ENCODE results near the gene GTF2F2. TPM values are rescaled to one million over a fixed set of nuclear protein-coding genes. Genes with fewer than 3 reads are reported as not detected.

Gene GTF2F2
- total and polyA plus RNA-seq, 9 of the 15 experiments (the other 6 are each of a cell fraction or from before 2014, with no cell fraction given), result 19.7 to 44.8 (median 32.4) TPM

- POLR2A ChIA-PET, result no interaction called here
- H3K27ac ChIP-seq (ENCODE audit: extremely low read depth, low read depth, low read length), result no peak overlapping the region
- no peaks in the 10 kb centered on the region for H4K20me1 ChIP-seq (replicated peaks; ENCODE audit: control insufficient read depth, insufficient read depth, low read length)
- peaks cover 0 to 10% of the 10 kb centered on the region in 2 experiments; a peak in 2 of 5 replicates for H3K4me1 ChIP-seq (replicated peaks in 1 of 2; ENCODE audit: control insufficient read depth in 2 of 2, insufficient read depth in 2 of 2, low read length in 2 of 2)
- no peak overlapping the region for H3K9ac ChIP-seq (ENCODE audit: insufficient read depth in 1 of 2, low read depth in 2 of 2, low read length in 2 of 2)
- WGBS (ENCODE audit: insufficient coverage, low coverage, missing lambda C conversion rate), result no CpG with 5 or more reads among the region's 10 CpGs
- no peaks in the 10 kb centered on the region for H3K9me3 ChIP-seq (replicated peaks; ENCODE audit: control insufficient read depth, insufficient read depth, low read depth, low read length)
- CTCF ChIA-PET (ENCODE audit: low intra/inter-chr PET ratio), result no interaction called here
- H2AFZ ChIP-seq (ENCODE audit: low read depth, low read length), result no peak overlapping the region
- no peak overlapping the region for H3K4me2 ChIP-seq (ENCODE audit: insufficient read depth, low read length)
- no peaks in the 10 kb centered on the region for H3K36me3 ChIP-seq (ENCODE audit: control insufficient read depth, insufficient read depth, low read length)
- in situ Hi-C loops (cut with MboI), result no loop called here
- no peaks in the 10 kb centered on the region for H3K27me3 ChIP-seq (ENCODE audit: control insufficient read depth in 2 of 2, insufficient read depth in 2 of 2, low read length in 2 of 2)
- no peak for DNase-seq (ENCODE audit: extremely low read depth in 1 of 4, low spot score in 3 of 4)
- H3K79me2 ChIP-seq (ENCODE audit: control insufficient read depth, insufficient read depth, low read length), result no peaks in the 10 kb centered on the region
- no peak overlapping the region for H3K4me3 ChIP-seq
- no peak for FAIRE-seq
- H3K9me1 ChIP-seq (ENCODE audit: control insufficient read depth, insufficient read depth, low read length), result no peaks in the 10 kb centered on the region
- intact Hi-C loops (cut with micrococcal nuclease), result no loop called here
- no peak for ATAC-seq
- BruUV-seq (replicated peaks), result no TSS peak
- TF ChIP-seq L3MBTL2 (IDR thresholded peaks at IDR 0.05) (no peak), CHD4 (IDR thresholded peaks at IDR 0.05; ENCODE audit: insufficient read depth, insufficient replicate concordance, low read depth, low read length, poor library complexity, severe bottlenecking) (no peak), SIX5 (IDR thresholded peaks at IDR 0.05; ENCODE audit: borderline replicate concordance in 1 of 2, insufficient read depth in 1 of 2, low read depth in 1 of 2, low read length in 2 of 2) (no peak), PHB2 (IDR thresholded peaks at IDR 0.05; ENCODE audit: low read depth) (no peak), BCOR (IDR thresholded peaks at IDR 0.05) (no peak), SMAD1 (IDR thresholded peaks at IDR 0.05; ENCODE audit: low read depth, low read length, partially characterized antibody) (no peak), ZNF274 (IDR thresholded peaks at IDR 0.05; ENCODE audit: borderline replicate concordance, low read depth, low read length) (no peak)
- TF ChIP-seq, protein P1, sequence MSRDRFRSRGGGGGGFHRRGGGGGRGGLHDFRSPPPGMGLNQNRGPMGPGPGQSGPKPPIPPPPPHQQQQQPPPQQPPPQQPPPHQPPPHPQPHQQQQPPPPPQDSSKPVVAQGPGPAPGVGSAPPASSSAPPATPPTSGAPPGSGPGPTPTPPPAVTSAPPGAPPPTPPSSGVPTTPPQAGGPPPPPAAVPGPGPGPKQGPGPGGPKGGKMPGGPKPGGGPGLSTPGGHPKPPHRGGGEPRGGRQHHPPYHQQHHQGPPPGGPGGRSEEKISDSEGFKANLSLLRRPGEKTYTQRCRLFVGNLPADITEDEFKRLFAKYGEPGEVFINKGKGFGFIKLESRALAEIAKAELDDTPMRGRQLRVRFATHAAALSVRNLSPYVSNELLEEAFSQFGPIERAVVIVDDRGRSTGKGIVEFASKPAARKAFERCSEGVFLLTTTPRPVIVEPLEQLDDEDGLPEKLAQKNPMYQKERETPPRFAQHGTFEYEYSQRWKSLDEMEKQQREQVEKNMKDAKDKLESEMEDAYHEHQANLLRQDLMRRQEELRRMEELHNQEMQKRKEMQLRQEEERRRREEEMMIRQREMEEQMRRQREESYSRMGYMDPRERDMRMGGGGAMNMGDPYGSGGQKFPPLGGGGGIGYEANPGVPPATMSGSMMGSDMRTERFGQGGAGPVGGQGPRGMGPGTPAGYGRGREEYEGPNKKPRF (IDR thresholded peaks at IDR 0.05; ENCODE audit: low read depth, low read length), result no peak
- TF ChIP-seq, protein P2, sequence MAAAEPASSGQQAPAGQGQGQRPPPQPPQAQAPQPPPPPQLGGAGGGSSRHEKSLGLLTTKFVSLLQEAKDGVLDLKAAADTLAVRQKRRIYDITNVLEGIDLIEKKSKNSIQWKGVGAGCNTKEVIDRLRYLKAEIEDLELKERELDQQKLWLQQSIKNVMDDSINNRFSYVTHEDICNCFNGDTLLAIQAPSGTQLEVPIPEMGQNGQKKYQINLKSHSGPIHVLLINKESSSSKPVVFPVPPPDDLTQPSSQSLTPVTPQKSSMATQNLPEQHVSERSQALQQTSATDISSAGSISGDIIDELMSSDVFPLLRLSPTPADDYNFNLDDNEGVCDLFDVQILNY (CRISPR knock-in tag; IDR thresholded peaks at IDR 0.05), result no peak
These were observed 194.5 kb downstream of the GTF2F2 start for GRCh38 chr13:45314822-45315221.
